K562 (cell line): ENCODE results near the gene MGST2. TPM values are rescaled to one million over a fixed set of nuclear protein-coding genes. Genes with fewer than 3 reads are reported as not detected.

Source experiments
- ATAC-seq: fragments of 200-7000 bp; cut with Tn5 transposase; 3 replicates; pipeline ENCODE4 v1.9.1; 2020; ENCODE audit warnings: moderate library complexity
- BruUV-seq: library from RNA; stranded (reverse); fragments of 400-500 nt; replicated peaks from 2 replicates; lab custom pipeline; 2021; lab: Mats Ljungman, UMichigan
- CTCF ChIA-PET: fragments of 300-600 bp; formaldehyde crosslinking; extraction: SDS; loops from one replicate; lab custom pipeline; 2021; ENCODE audit warnings: low intra/inter-chr PET ratio; lab: Yijun Ruan, JAX
- POLR2A ChIA-PET: fragments of 300-600, 350-650 bp; sonication (Branson Sonifier 250); formaldehyde crosslinking; extraction: SDS; loops from one replicate; lab custom pipeline; 2021; ENCODE audit warnings: antibody characterized with exemption, inconsistent platforms; lab: Yijun Ruan, JAX
- DNase-seq, 4 experiments: peaks; one replicate each; pipeline versions ENCODE4 v3.0.0 to v3.0.0-alpha.2; 2011 to 2018; ENCODE audit warnings: low spot score in 3 of 4, mixed read lengths in 3 of 4; ENCODE audit errors: extremely low read depth in 1 of 4
- FAIRE-seq: peaks from 2 replicates; lab custom pipeline; 2011; peaks lifted over from hg19 to GRCh38; lab: Jason Lieb, UNC
- H2AFZ ChIP-seq: 2 replicates; pipeline ENCODE4 v1.6.0; 2011; ENCODE audit warnings: low read depth, low read length, control low read depth, inconsistent platforms
- H3K27ac ChIP-seq: fragments of 200-600 bp; 3 replicates; pipeline ENCODE4 v1.8.0; 2011; ENCODE audit warnings: low read depth, mild to moderate bottlenecking, control low read depth, inconsistent platforms, low read length, moderate library complexity, mixed read lengths; ENCODE audit errors: extremely low read depth
- H3K27me3 ChIP-seq, 2 experiments: fragments of 300-600 bp in 1 of 2; 2 replicates in 1 of 2; 3 replicates in 1 of 2; pipeline versions ENCODE4 v1.6.0 to v1.8.0; 2011; ENCODE audit warnings: inconsistent platforms in 2 of 2, low read length in 2 of 2, mild to moderate bottlenecking in 1 of 2, mixed read lengths in 1 of 2, moderate library complexity in 1 of 2; ENCODE audit not compliant: control insufficient read depth in 2 of 2, insufficient read depth in 2 of 2
- H3K36me3 ChIP-seq: fragments of 300-600 bp; 3 replicates; pipeline ENCODE4 v1.8.0; 2011; ENCODE audit warnings: mild to moderate bottlenecking, low read length, inconsistent platforms; ENCODE audit not compliant: control insufficient read depth, insufficient read depth
- H3K4me1 ChIP-seq, 2 experiments: fragments of 200-600 bp in 1 of 2; replicated peaks in 1 of 2; 2 replicates in 1 of 2; 3 replicates in 1 of 2; pipeline versions ENCODE4 v1.5.1 to v1.8.0; 2011; ENCODE audit warnings: inconsistent platforms in 2 of 2, low read length in 2 of 2, mild to moderate bottlenecking in 1 of 2, mixed read lengths in 1 of 2, moderate library complexity in 1 of 2; ENCODE audit not compliant: control insufficient read depth in 2 of 2, insufficient read depth in 2 of 2
- H3K4me2 ChIP-seq: 2 replicates; pipeline ENCODE4 v1.6.1; 2011; ENCODE audit warnings: low read length, control low read depth, inconsistent platforms, mixed read lengths; ENCODE audit not compliant: insufficient read depth
- H3K4me3 ChIP-seq: fragments of 200-600 bp; sonication (generic), shearing (Covaris generic); 2 replicates; pipeline ENCODE4 v1.5.1; 2016; ENCODE audit warnings: control low read depth, inconsistent platforms
- H3K79me2 ChIP-seq: fragments of 200-600 bp; 3 replicates; pipeline ENCODE4 v1.8.0; 2011; ENCODE audit warnings: low read length, inconsistent platforms; ENCODE audit not compliant: control insufficient read depth, insufficient read depth
- H3K9ac ChIP-seq, 2 experiments: 2 replicates each; pipeline versions ENCODE4 v1.6.0 to v1.6.1; 2011; ENCODE audit warnings: low read depth in 2 of 2, low read length in 2 of 2, control low read depth in 1 of 2, inconsistent platforms in 1 of 2, mild to moderate bottlenecking in 1 of 2, mixed read lengths in 1 of 2; ENCODE audit not compliant: insufficient read depth in 1 of 2
- H3K9me1 ChIP-seq: one replicate; pipeline ENCODE4 v1.6.0; 2011; ENCODE audit warnings: inconsistent platforms, mild to moderate bottlenecking, low read length, moderate library complexity; ENCODE audit not compliant: control insufficient read depth, insufficient read depth
- H3K9me3 ChIP-seq: replicated peaks from 2 replicates; pipeline ENCODE4 v1.5.1; 2011; ENCODE audit warnings: low read depth, low read length, inconsistent platforms; ENCODE audit not compliant: control insufficient read depth, insufficient read depth
- H4K20me1 ChIP-seq: replicated peaks from 2 replicates; pipeline ENCODE4 v1.6.1; 2011; ENCODE audit warnings: low read length, inconsistent platforms, mixed read lengths; ENCODE audit not compliant: control insufficient read depth, insufficient read depth
- CREB5 ChIP-seq: fragments of 250-450 bp; sonication (Bioruptor Pico); IDR thresholded peaks from 2 replicates; pipeline ENCODE4 v1.5.0; 2020; ENCODE audit warnings: mild to moderate bottlenecking
- HES1 ChIP-seq: fragments of 450-650 bp; IDR thresholded peaks from 2 replicates; pipeline ENCODE4 v1.6.1; 2016; ENCODE audit warnings: low read depth, mild to moderate bottlenecking, moderate library complexity
- HNRNPL ChIP-seq: fragments of 200-400 bp; formaldehyde crosslinking; IDR thresholded peaks from 2 replicates; pipeline ENCODE4 v1.6.1; 2017; ENCODE audit warnings: low read depth, mild to moderate bottlenecking, low read length
- MTF1 ChIP-seq: fragments of 250-450 bp; sonication (Bioruptor Pico); IDR thresholded peaks from 2 replicates; pipeline ENCODE4 v1.9.0; 2021; ENCODE audit warnings: moderate library complexity, mild to moderate bottlenecking, inconsistent platforms, borderline replicate concordance
- RFX5 ChIP-seq: IDR thresholded peaks from 2 replicates; pipeline ENCODE4 v1.6.1; 2011; ENCODE audit warnings: low read depth, mild to moderate bottlenecking, improper control_type of control experiment, low read length
- SFPQ ChIP-seq: fragments of 200-400 bp; formaldehyde crosslinking; IDR thresholded peaks from 2 replicates; pipeline ENCODE4 v1.6.1; 2017; ENCODE audit warnings: mild to moderate bottlenecking, low read depth, low read length, moderate library complexity
- TAF1 ChIP-seq: IDR thresholded peaks from 2 replicates; pipeline ENCODE4 v1.6.1; 2011; ENCODE audit warnings: mild to moderate bottlenecking, low read length, moderate library complexity; ENCODE audit not compliant: insufficient read depth, control insufficient read depth, severe bottlenecking; ENCODE audit errors: extremely low read depth
- TCF3 ChIP-seq: sonication (generic); formaldehyde crosslinking; IDR thresholded peaks from 2 replicates; pipeline ENCODE4 v1.4.0; 2020; ENCODE audit warnings: mild to moderate bottlenecking, missing genetic modification reagents
- ZKSCAN8 ChIP-seq: fragments of 200-800 bp; sonication (Bioruptor generic); IDR thresholded peaks from 2 replicates; pipeline ENCODE4 v1.6.1; 2016; ENCODE audit warnings: missing genetic modification characterization, missing compliant biosample characterization
- ZNF561 ChIP-seq: fragments of 450-650 bp; formaldehyde crosslinking; conservative IDR thresholded peaks from 2 replicates; pipeline ENCODE4 v1.4.0; 2020; ENCODE audit warnings: mild to moderate bottlenecking, moderate library complexity
- WGBS: fragments of 100-300 bp; shearing (Covaris generic); methylation state at CpG from one replicate; pipeline ENCODE4 v1.1.6; 2016; ENCODE audit warnings: low coverage, mixed read lengths; ENCODE audit not compliant: insufficient coverage; ENCODE audit errors: missing lambda C conversion rate; 5-methylcytosine and 5-hydroxymethylcytosine counted together
- in situ Hi-C: fragments of 300-500 bp; cut with MboI; formaldehyde crosslinking; loops from 4 replicates; pipeline ENCODE4 v1.15.0; 2018; ENCODE audit warnings: inconsistent platforms, mixed read lengths
- intact Hi-C: fragments of 100-400 bp; cut with micrococcal nuclease; formaldehyde crosslinking; loops from 2 replicates; pipeline ENCODE4 v1.14.2; 2022
- polyA plus RNA-seq, 8 experiments: library from polyadenylated mRNA; depleted of rRNA in 4 of 8; stranded (reverse) in 5 of 8; unstranded in 3 of 8; fragments of >200 nt; fragmentation: Nextera tagmentation in 2 of 8; fragmentation: Illumina TruSeq in 1 of 8; extraction: Ambion mirVana in 2 of 8; extraction: Trizol in 1 of 8; gene quantifications; 2 replicates each; pipeline versions ENCODE4 v1.2.1 to v1.2.3, GENCODE V29; 2011 to 2014; ENCODE audit warnings: inconsistent platforms in 1 of 8, missing spikeins in 1 of 8
- total RNA-seq, 7 experiments: library from RNA; depleted of rRNA in 6 of 7; stranded (reverse); fragments of >200 nt in 6 of 7; fragmentation: Illumina TruSeq in 2 of 7; extraction: Trizol in 2 of 7; gene quantifications; 2 replicates each; pipeline versions ENCODE4 v1.2.1 to v1.2.3, GENCODE V29; 2011 to 2021; ENCODE audit warnings: low replicate concordance in 1 of 7

MGST2 gene
- total and polyA plus RNA-seq, 9 of the 15 experiments (the other 6 are each of a cell fraction or from before 2014, with no cell fraction given): 38.7 to 115 (median 84.6) TPM

GRCh38 chr4:139740121-139740520 is 74.5 kb downstream of the MGST2 start:
- in situ Hi-C loops (no loop called here), intact Hi-C loops (loop anchor here (1.0 kb wide), 2 partner anchors 84 to 137 kb away; no protein-coding TSS in a partner anchor)
- BruUV-seq: no TSS peak
- no peaks in the 10 kb centered on the region for H3K79me2 ChIP-seq
- no peaks in the 10 kb centered on the region for H3K9me1 ChIP-seq
- no peak overlapping the region for H3K4me3 ChIP-seq
- POLR2A ChIA-PET: interaction anchor here (0.6 to 1.6 kb wide), 3 partner anchors 8 to 12 kb away, joined by 3 to 5 read pairs (median 5); no protein-coding TSS in a partner anchor
- H3K4me2 ChIP-seq: no peak overlapping the region
- no peak overlapping the region for H3K9ac ChIP-seq
- FAIRE-seq (no peak), ATAC-seq (peak; percentile 47), DNase-seq (no peak)
- no peak overlapping the region for H3K27ac ChIP-seq
- H3K36me3 ChIP-seq: no peaks in the 10 kb centered on the region
- H4K20me1 ChIP-seq: no peaks in the 10 kb centered on the region; the same call in 1 of the 2 replicates
- H2AFZ ChIP-seq: no peak overlapping the region
- TF ChIP-seq MTF1 (CRISPR knock-in tag) (no peak), SFPQ (no peak), HES1 (no peak), ZNF561 (no peak), CREB5 (no peak), RFX5 (no peak), HNRNPL (no peak), TAF1 (no peak), TCF3 (CRISPR knock-in tag) (no peak), ZKSCAN8 (no peak)
- H3K27me3 ChIP-seq: peaks cover 7 to 27% of the 10 kb centered on the region in 2 experiments
- H3K9me3 ChIP-seq: no peaks in the 10 kb centered on the region
- CTCF ChIA-PET: interaction anchor here (0.6 to 2.0 kb wide), 2 partner anchors 83 to 138 kb away, joined by 3 to 10 read pairs; no protein-coding TSS in a partner anchor
- WGBS: 14% methylated on average over 5 of the region's 5 CpGs
- no peaks in the 10 kb centered on the region for H3K4me1 ChIP-seq
